NCI-H2171 treated with DMSO at 0.1 percent for 48 hours (cell line): ENCODE results near the gene ITGBL1.
A peak's percentile ranks its signal among the peaks of the same experiment; 100 is the strongest.

Source experiments
- DNase-seq: peaks from one replicate; lab custom pipeline; 2025; lab: John Stamatoyannopoulos, UW

The ITGBL1 gene

GRCh38 chr13:101565317-101565716 is 112.8 kb downstream of the ITGBL1 start:
- peak; percentile 86 for DNase-seq

GRCh38 chr13:101567841-101568240 is 115.4 kb downstream of the ITGBL1 start:
- DNase-seq = no peak

GRCh38 chr13:101569807-101570206 is 117.3 kb downstream of the ITGBL1 start:
- no peak for DNase-seq

- DNase-seq = no peak
Measured at GRCh38 chr13:101570410-101570809, 117.9 kb downstream of the ITGBL1 start.

GRCh38 chr13:101572456-101572855 is 120.0 kb downstream of the ITGBL1 start:
- DNase-seq = no peak

GRCh38 chr13:101575581-101575980 is 123.1 kb downstream of the ITGBL1 start:
- DNase-seq = no peak

- DNase-seq = no peak
Measured at GRCh38 chr13:101576455-101576854, 124.0 kb downstream of the ITGBL1 start.

- DNase-seq = peak; percentile 11
Measured at GRCh38 chr13:101576977-101577376, 124.5 kb downstream of the ITGBL1 start.

- DNase-seq = peak; percentile 89
Measured at GRCh38 chr13:101579281-101579802, 126.9 kb downstream of the ITGBL1 start.

GRCh38 chr13:101584331-101584730 is 131.9 kb downstream of the ITGBL1 start:
- no peak for DNase-seq

GRCh38 chr13:101590479-101590878 is 138.0 kb downstream of the ITGBL1 start:
- DNase-seq = no peak

- no peak for DNase-seq
Measured at GRCh38 chr13:101594936-101595335, 142.5 kb downstream of the ITGBL1 start.

- no peak for DNase-seq
Measured at GRCh38 chr13:101596803-101597202, 144.3 kb downstream of the ITGBL1 start.

- no peak for DNase-seq
Measured at GRCh38 chr13:101611491-101612475, 159.3 kb downstream of the ITGBL1 start.

GRCh38 chr13:101612735-101613134 is 160.3 kb downstream of the ITGBL1 start:
- no peak for DNase-seq

GRCh38 chr13:101614491-101614890 is 162.0 kb downstream of the ITGBL1 start:
- no peak for DNase-seq

- DNase-seq = no peak
Measured at GRCh38 chr13:101618440-101619187, 166.1 kb downstream of the ITGBL1 start.

GRCh38 chr13:101621099-101621498 is 168.6 kb downstream of the ITGBL1 start:
- no peak for DNase-seq

- DNase-seq = no peak
Measured at GRCh38 chr13:101623470-101624209, 171.2 kb downstream of the ITGBL1 start.

GRCh38 chr13:101624210-101624922 is 171.9 kb downstream of the ITGBL1 start:
- no peak for DNase-seq

- DNase-seq = no peak
Measured at GRCh38 chr13:101624981-101625380, 172.5 kb downstream of the ITGBL1 start.
